ENCODE measurements around the gene NOL12.
"Not testable (repeated sequence)": the region's sequence is repeated elsewhere in the genome, so short reads cannot be mapped to it uniquely, and the experiment has no call there.

NOL12 gene

GRCh38 chr22:37709445-37709765 lies 23.3 kb downstream of the NOL12 start:
- no peak overlapping the region for H3K27ac ChIP-seq (ENCODE audit: low read length)
- peaks cover 19% of the 10 kb centered on the region for H3K36me3 ChIP-seq (ENCODE audit: control insufficient read depth, low read depth, low read length)

GRCh38 chr22:37710675-37711074 lies 24.5 kb downstream of the NOL12 start:
- Histone ChIP-seq H3K9ac (ENCODE audit: low read length) (no peak overlapping the region), H3K36me3 (ENCODE audit: control insufficient read depth, low read depth, low read length) (peaks cover 14% of the 10 kb centered on the region), H3K9me3 (ENCODE audit: control insufficient read depth, low read depth, low read length) (no peaks in the 10 kb centered on the region), H3K27me3 (ENCODE audit: control insufficient read depth, insufficient read depth, low read length) (no peaks in the 10 kb centered on the region), H3K27ac (ENCODE audit: low read length) (no peak overlapping the region), H3K4me1 (ENCODE audit: control insufficient read depth, low read depth, low read length) (no peaks in the 10 kb centered on the region), H3K4me3 (ENCODE audit: low read length) (no peak overlapping the region)

More at GRCh38 chr22:37709445-37709765, 23.3 kb downstream of the NOL12 start:
- Histone ChIP-seq H3K4me1 (ENCODE audit: control insufficient read depth, low read depth, low read length) (no peaks in the 10 kb centered on the region), H3K4me3 (ENCODE audit: low read length) (no peak overlapping the region), H3K9me3 (ENCODE audit: control insufficient read depth, low read depth, low read length) (no peaks in the 10 kb centered on the region), H3K9ac (ENCODE audit: low read length) (no peak overlapping the region), H3K27me3 (ENCODE audit: control insufficient read depth, insufficient read depth, low read length) (no peaks in the 10 kb centered on the region)

DNA sequence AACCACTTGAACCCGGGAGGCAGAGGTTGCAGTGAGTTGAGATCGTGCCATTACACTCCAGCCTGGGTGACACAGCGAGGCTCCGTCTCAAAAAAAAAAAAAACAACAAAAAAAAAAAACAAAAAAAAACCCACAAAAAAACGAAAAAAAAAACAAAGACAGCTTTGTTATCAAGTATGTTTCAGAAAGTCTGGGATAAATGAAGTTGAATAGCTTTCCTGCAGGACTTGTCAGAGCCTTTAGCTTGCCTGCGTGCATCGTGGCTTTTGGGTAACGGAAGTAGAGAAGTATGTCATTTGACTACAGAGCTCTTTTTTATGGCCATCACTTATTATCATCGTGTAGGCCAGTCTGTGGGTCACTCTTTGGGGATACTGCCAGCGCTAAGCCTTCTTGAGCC lies 25.3 kb downstream of the NOL12 start:
- Histone ChIP-seq H3K27me3 (ENCODE audit: control insufficient read depth, insufficient read depth, low read length) (no peaks in the 10 kb centered on the region), H3K36me3 (ENCODE audit: control insufficient read depth, low read depth, low read length) (peaks cover 12% of the 10 kb centered on the region), H3K4me3 (ENCODE audit: low read length) (no peak overlapping the region), H3K9me3 (ENCODE audit: control insufficient read depth, low read depth, low read length) (no peaks in the 10 kb centered on the region), H3K4me1 (ENCODE audit: control insufficient read depth, low read depth, low read length) (no peaks in the 10 kb centered on the region), H3K27ac (ENCODE audit: low read length) (no peak overlapping the region), H3K9ac (ENCODE audit: low read length) (no peak overlapping the region)

GRCh38 chr22:37713761-37714160 lies 27.6 kb downstream of the NOL12 start:
- no peak overlapping the region for H3K27ac ChIP-seq (ENCODE audit: low read length)
- no peaks in the 10 kb centered on the region for H3K9me3 ChIP-seq (ENCODE audit: control insufficient read depth, low read depth, low read length)
- no peaks in the 10 kb centered on the region for H3K4me1 ChIP-seq (ENCODE audit: control insufficient read depth, low read depth, low read length)
- H3K4me3 ChIP-seq (ENCODE audit: low read length), result no peak overlapping the region
- peaks cover 12% of the 10 kb centered on the region for H3K36me3 ChIP-seq (ENCODE audit: control insufficient read depth, low read depth, low read length)
- no peak overlapping the region for H3K9ac ChIP-seq (ENCODE audit: low read length)
- no peaks in the 10 kb centered on the region for H3K27me3 ChIP-seq (ENCODE audit: control insufficient read depth, insufficient read depth, low read length)

- Histone ChIP-seq H3K36me3 (ENCODE audit: control insufficient read depth, low read depth, low read length) (peaks cover 12% of the 10 kb centered on the region), H3K9me3 (ENCODE audit: control insufficient read depth, low read depth, low read length) (no peaks in the 10 kb centered on the region), H3K4me3 (ENCODE audit: low read length) (no peak overlapping the region), H3K27me3 (ENCODE audit: control insufficient read depth, insufficient read depth, low read length) (no peaks in the 10 kb centered on the region), H3K9ac (ENCODE audit: low read length) (no peak overlapping the region), H3K4me1 (ENCODE audit: control insufficient read depth, low read depth, low read length) (no peaks in the 10 kb centered on the region), H3K27ac (ENCODE audit: low read length) (no peak overlapping the region)
Measured at GRCh38 chr22:37714634-37715033, 28.5 kb downstream of the NOL12 start.

DNA sequence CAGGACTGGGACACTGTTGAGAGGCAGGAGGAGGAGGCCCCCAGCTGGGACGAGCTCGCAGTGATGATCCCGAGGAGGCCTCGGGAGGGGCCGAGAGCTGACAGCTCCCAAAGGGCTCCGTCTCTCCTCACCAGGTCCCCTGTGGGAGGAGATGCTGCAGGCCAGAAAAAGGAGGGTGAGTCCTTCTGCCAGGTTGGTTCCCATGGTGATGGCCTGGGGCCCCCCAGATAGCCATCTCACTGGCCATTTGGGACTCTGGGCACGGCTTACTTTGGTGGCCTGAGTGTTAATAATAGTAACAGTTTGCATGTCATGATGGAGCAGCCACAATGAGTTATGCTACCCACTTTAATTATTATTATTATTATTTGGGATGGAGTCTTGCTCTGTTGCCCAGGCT lies 29.6 kb downstream of the NOL12 start:
- H3K9me3 ChIP-seq (ENCODE audit: control insufficient read depth, low read depth, low read length), result no peaks in the 10 kb centered on the region
- H3K9ac ChIP-seq (ENCODE audit: low read length), result no peak overlapping the region
- H3K4me3 ChIP-seq (ENCODE audit: low read length), result no peak overlapping the region
- no peaks in the 10 kb centered on the region for H3K27me3 ChIP-seq (ENCODE audit: control insufficient read depth, insufficient read depth, low read length)
- H3K4me1 ChIP-seq (ENCODE audit: control insufficient read depth, low read depth, low read length), result no peaks in the 10 kb centered on the region
- no peak overlapping the region for H3K27ac ChIP-seq (ENCODE audit: low read length)
- H3K36me3 ChIP-seq (ENCODE audit: control insufficient read depth, low read depth, low read length), result peaks cover 9% of the 10 kb centered on the region

GRCh38 chr22:37716708-37717107 lies 30.6 kb downstream of the NOL12 start:
- Histone ChIP-seq H3K4me1 (ENCODE audit: control insufficient read depth, low read depth, low read length) (no peaks in the 10 kb centered on the region), H3K9me3 (ENCODE audit: control insufficient read depth, low read depth, low read length) (no peaks in the 10 kb centered on the region), H3K36me3 (ENCODE audit: control insufficient read depth, low read depth, low read length) (peaks cover 7% of the 10 kb centered on the region), H3K27me3 (ENCODE audit: control insufficient read depth, insufficient read depth, low read length) (no peaks in the 10 kb centered on the region), H3K27ac (ENCODE audit: low read length) (no peak overlapping the region), H3K9ac (ENCODE audit: low read length) (no peak overlapping the region), H3K4me3 (ENCODE audit: low read length) (no peak overlapping the region)

DNA sequence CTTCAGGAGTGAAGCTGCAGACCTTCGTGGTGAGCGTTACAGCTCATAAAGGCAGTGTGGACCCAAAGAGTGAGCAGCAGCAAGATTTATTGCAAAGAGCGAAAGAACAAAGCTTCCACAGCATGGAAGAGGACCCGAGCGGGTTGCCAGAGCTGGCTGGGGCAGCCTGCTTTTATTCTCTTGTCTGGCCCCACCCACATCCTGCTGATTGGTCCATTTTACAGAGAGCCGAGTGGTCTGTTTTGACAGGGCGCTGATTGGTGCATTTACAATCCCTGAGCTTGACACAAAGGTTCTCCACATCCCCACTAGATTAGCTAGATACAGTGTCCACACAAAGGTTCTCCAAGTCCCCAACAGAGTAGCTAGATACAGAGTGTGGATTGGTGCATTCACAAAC lies 31.1 kb downstream of the NOL12 start:
- H3K4me3 ChIP-seq (ENCODE audit: low read length); H3K27ac ChIP-seq (ENCODE audit: low read length): not testable (repeated sequence)

GRCh38 chr22:37717746-37718305 lies 31.7 kb downstream of the NOL12 start:
- H3K9me3 ChIP-seq (ENCODE audit: control insufficient read depth, low read depth, low read length); H3K4me1 ChIP-seq (ENCODE audit: control insufficient read depth, low read depth, low read length); H3K27me3 ChIP-seq (ENCODE audit: control insufficient read depth, insufficient read depth, low read length); H3K36me3 ChIP-seq (ENCODE audit: control insufficient read depth, low read depth, low read length); H3K9ac ChIP-seq (ENCODE audit: low read length); H3K27ac ChIP-seq (ENCODE audit: low read length); H3K4me3 ChIP-seq (ENCODE audit: low read length): not testable (repeated sequence)

More for the DNA sequence above, 31.1 kb downstream of the NOL12 start:
- not testable (repeated sequence) for H3K9me3 ChIP-seq (ENCODE audit: control insufficient read depth, low read depth, low read length); H3K36me3 ChIP-seq (ENCODE audit: control insufficient read depth, low read depth, low read length); H3K4me1 ChIP-seq (ENCODE audit: control insufficient read depth, low read depth, low read length); H3K9ac ChIP-seq (ENCODE audit: low read length); H3K27me3 ChIP-seq (ENCODE audit: control insufficient read depth, insufficient read depth, low read length)

GRCh38 chr22:37725551-37726240 lies 39.6 kb downstream of the NOL12 start:
- no peak overlapping the region for H3K27ac ChIP-seq (ENCODE audit: low read length)
- H3K4me3 ChIP-seq (ENCODE audit: low read length), result no peak overlapping the region
- no peaks in the 10 kb centered on the region for H3K27me3 ChIP-seq (ENCODE audit: control insufficient read depth, insufficient read depth, low read length)
- no peaks in the 10 kb centered on the region for H3K4me1 ChIP-seq (ENCODE audit: control insufficient read depth, low read depth, low read length)
- no peaks in the 10 kb centered on the region for H3K9me3 ChIP-seq (ENCODE audit: control insufficient read depth, low read depth, low read length)
- H3K9ac ChIP-seq (ENCODE audit: low read length), result no peak overlapping the region
- H3K36me3 ChIP-seq (ENCODE audit: control insufficient read depth, low read depth, low read length), result peaks cover 4% of the 10 kb centered on the region

GRCh38 chr22:37726241-37726887 lies 40.2 kb downstream of the NOL12 start:
- Histone ChIP-seq H3K4me1 (ENCODE audit: control insufficient read depth, low read depth, low read length) (no peaks in the 10 kb centered on the region), H3K27me3 (ENCODE audit: control insufficient read depth, insufficient read depth, low read length) (no peaks in the 10 kb centered on the region), H3K4me3 (ENCODE audit: low read length) (no peak overlapping the region), H3K9ac (ENCODE audit: low read length) (no peak overlapping the region), H3K27ac (ENCODE audit: low read length) (no peak overlapping the region), H3K9me3 (ENCODE audit: control insufficient read depth, low read depth, low read length) (no peaks in the 10 kb centered on the region), H3K36me3 (ENCODE audit: control insufficient read depth, low read depth, low read length) (peaks cover 4% of the 10 kb centered on the region)

- Histone ChIP-seq H3K27ac (ENCODE audit: low read length) (no peak overlapping the region), H3K4me1 (ENCODE audit: control insufficient read depth, low read depth, low read length) (no peaks in the 10 kb centered on the region), H3K36me3 (ENCODE audit: control insufficient read depth, low read depth, low read length) (peaks cover under 1% of the 10 kb centered on the region), H3K27me3 (ENCODE audit: control insufficient read depth, insufficient read depth, low read length) (peaks cover 6% of the 10 kb centered on the region), H3K9ac (ENCODE audit: low read length) (no peak overlapping the region), H3K4me3 (ENCODE audit: low read length) (no peak overlapping the region), H3K9me3 (ENCODE audit: control insufficient read depth, low read depth, low read length) (no peaks in the 10 kb centered on the region)
Measured at GRCh38 chr22:37728620-37729019, 42.5 kb downstream of the NOL12 start.

Data from iPS-18a (cell line).